Measurements from ENCODE around the gene RAC3. TPM values are rescaled to one million over a fixed set of nuclear protein-coding genes. Genes with fewer than 3 reads are reported as not detected.

RAC3 gene
- total RNA-seq, 1 donor from 2014 or later: 0.49 TPM

DNA sequence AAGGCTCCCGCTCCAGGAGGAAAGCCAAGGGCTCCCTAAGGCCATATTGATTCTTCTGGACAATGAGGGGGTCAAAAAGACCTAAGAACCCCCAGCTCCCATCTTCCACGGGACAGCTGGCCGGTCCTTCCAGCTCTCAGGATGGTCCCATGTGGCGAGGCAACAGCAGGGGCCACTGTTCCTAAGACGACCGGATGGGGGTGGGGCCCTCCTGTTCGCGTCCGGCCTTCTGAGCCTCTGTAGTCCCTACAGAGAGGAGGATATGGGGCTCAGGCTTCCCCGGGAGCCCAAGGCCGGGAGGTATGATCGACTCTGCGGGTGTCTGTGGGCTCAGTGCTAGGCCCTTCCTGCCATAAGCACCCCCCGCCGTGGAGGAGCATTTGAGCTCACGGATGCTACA, 12.0 kb downstream of the RAC3 start:
- CTCF ChIA-PET: no interaction called here
- POLR2A ChIA-PET: interaction anchor here (0.6 kb wide), 1 partner anchor 147 kb away, joined by 3 read pairs; no protein-coding TSS in a partner anchor
- intact Hi-C loops (cut with micrococcal nuclease): no loop called here

DNA sequence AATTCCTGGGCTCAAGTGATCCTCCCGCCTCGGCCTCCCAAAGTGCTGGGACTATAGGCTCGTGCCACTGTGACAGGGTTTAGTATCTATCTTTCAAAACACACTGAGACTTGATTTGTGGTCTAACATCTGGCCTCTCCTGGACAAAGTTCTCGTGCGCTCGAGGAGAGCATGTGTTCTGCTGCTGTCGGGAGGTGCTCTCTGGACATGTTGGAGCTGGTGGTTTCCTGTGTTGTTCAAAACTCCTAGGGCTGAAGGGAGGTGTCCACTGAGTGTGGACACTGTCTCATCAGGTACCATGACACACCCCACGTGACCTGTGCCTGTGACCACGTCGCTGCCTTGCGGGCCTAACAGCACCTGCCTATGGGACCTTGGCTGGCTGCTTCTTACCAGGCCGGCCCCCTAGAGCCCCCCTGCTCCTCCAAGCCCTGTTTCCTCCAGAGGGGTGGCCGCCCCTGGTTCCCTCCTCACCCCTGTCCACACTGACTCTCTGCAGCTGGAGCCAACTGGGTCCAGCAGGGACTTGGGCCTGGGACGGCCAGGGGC, 14.5 kb downstream of the RAC3 start:
- Mint-ChIP-seq H3K4me1 (peaks cover 8% of the 10 kb centered on the region), H3K27me3 (no peaks in the 10 kb centered on the region), H3K9me3 (no peaks in the 10 kb centered on the region), H3K4me3 (no peak overlapping the region), H3K36me3 (ENCODE audit: low read depth) (peaks cover 14% of the 10 kb centered on the region), H3K27ac (no peak overlapping the region)
- TF ChIP-seq, protein P1, sequence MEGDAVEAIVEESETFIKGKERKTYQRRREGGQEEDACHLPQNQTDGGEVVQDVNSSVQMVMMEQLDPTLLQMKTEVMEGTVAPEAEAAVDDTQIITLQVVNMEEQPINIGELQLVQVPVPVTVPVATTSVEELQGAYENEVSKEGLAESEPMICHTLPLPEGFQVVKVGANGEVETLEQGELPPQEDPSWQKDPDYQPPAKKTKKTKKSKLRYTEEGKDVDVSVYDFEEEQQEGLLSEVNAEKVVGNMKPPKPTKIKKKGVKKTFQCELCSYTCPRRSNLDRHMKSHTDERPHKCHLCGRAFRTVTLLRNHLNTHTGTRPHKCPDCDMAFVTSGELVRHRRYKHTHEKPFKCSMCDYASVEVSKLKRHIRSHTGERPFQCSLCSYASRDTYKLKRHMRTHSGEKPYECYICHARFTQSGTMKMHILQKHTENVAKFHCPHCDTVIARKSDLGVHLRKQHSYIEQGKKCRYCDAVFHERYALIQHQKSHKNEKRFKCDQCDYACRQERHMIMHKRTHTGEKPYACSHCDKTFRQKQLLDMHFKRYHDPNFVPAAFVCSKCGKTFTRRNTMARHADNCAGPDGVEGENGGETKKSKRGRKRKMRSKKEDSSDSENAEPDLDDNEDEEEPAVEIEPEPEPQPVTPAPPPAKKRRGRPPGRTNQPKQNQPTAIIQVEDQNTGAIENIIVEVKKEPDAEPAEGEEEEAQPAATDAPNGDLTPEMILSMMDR (IDR thresholded peaks at IDR 0.05): no peak
- no peak for DNase-seq
- POLR2A ChIA-PET: no interaction called here
- intact Hi-C loops (cut with micrococcal nuclease): no loop called here
- CTCF ChIA-PET: no interaction called here
- no peak for ATAC-seq (ENCODE audit: low read depth)

More for the DNA sequence above, 12.0 kb downstream of the RAC3 start:
- Mint-ChIP-seq H3K27me3 (no peaks in the 10 kb centered on the region), H3K27ac (no peak overlapping the region), H3K36me3 (ENCODE audit: low read depth) (peaks cover 12% of the 10 kb centered on the region), H3K4me3 (no peak overlapping the region), H3K4me1 (peaks cover 4% of the 10 kb centered on the region), H3K9me3 (no peaks in the 10 kb centered on the region)
- DNase-seq (no peak), ATAC-seq (ENCODE audit: low read depth) (no peak)
- TF ChIP-seq, protein P1 (IDR thresholded peaks at IDR 0.05): no peak

GRCh38 chr17:82046903-82047302, 15.4 kb downstream of the RAC3 start:
- TF ChIP-seq, protein P1 (IDR thresholded peaks at IDR 0.05): no peak
- ATAC-seq (ENCODE audit: low read depth) (no peak), DNase-seq (no peak)
- ChIA-PET CTCF (interaction anchor here (1.3 kb wide), 1 partner anchor 9 kb away, joined by 4 read pairs; the partner anchor contains the start of gene DCXR), POLR2A (no interaction called here)
- no peak overlapping the region for H3K27ac Mint-ChIP-seq
- no peaks in the 10 kb centered on the region for H3K9me3 Mint-ChIP-seq
- H3K4me3 Mint-ChIP-seq: no peak overlapping the region
- peaks cover 14% of the 10 kb centered on the region for H3K36me3 Mint-ChIP-seq (ENCODE audit: low read depth)
- H3K4me1 Mint-ChIP-seq: peaks cover 8% of the 10 kb centered on the region
- intact Hi-C loops (cut with micrococcal nuclease): no loop called here
- no peaks in the 10 kb centered on the region for H3K27me3 Mint-ChIP-seq

DNA sequence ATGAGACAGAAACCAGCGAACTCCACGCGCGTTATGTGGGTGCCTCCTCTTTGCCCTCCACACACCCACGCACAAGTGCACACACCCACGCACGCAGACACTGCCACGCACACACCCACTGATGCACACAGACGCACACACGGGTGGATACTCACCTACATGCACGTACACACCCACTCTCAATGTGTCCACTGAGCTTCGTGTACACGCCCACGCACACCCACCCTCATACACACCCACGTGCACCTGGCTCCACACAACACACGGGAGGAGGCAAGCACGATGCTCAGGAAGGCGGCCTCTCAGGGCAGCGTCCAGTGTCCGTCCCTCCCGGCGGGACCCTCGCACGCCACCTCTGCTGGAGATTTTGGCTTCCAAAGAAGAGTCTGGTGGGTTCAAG, 15.9 kb downstream of the RAC3 start:
- Mint-ChIP-seq H3K4me1 (peaks cover 8% of the 10 kb centered on the region), H3K36me3 (ENCODE audit: low read depth) (peaks cover 14% of the 10 kb centered on the region), H3K27me3 (no peaks in the 10 kb centered on the region), H3K4me3 (peak overlapping the region; percentile 32), H3K9me3 (no peaks in the 10 kb centered on the region), H3K27ac (no peak overlapping the region)
- DNase-seq (no peak), ATAC-seq (ENCODE audit: low read depth) (no peak)
- TF ChIP-seq, protein P1 (IDR thresholded peaks at IDR 0.05): no peak
- POLR2A ChIA-PET: no interaction called here
- CTCF ChIA-PET: interaction anchor here (1.3 kb wide), 1 partner anchor 10 kb away, joined by 4 read pairs; the partner anchor contains the start of gene DCXR
- intact Hi-C loops (cut with micrococcal nuclease): no loop called here

GRCh38 chr17:82047914-82048570, 16.6 kb downstream of the RAC3 start:
- intact Hi-C loops (cut with micrococcal nuclease): no loop called here
- peak overlapping the region; percentile 32 for H3K4me3 Mint-ChIP-seq
- no peaks in the 10 kb centered on the region for H3K27me3 Mint-ChIP-seq
- H3K36me3 Mint-ChIP-seq (ENCODE audit: low read depth): peaks cover 14% of the 10 kb centered on the region
- TF ChIP-seq, protein P1 (IDR thresholded peaks at IDR 0.05): no peak
- H3K9me3 Mint-ChIP-seq: no peaks in the 10 kb centered on the region
- CTCF ChIA-PET: interaction anchor here (1.3 kb wide), 1 partner anchor 10 kb away, joined by 4 read pairs; the partner anchor contains the start of gene DCXR
- peaks cover 12% of the 10 kb centered on the region for H3K4me1 Mint-ChIP-seq
- no peak overlapping the region for H3K27ac Mint-ChIP-seq
- POLR2A ChIA-PET: no interaction called here
- no peak for DNase-seq
- no peak for ATAC-seq (ENCODE audit: low read depth)

Measured in activated B cell treated with CpG ODN at 0.5 μM for 24 hours (primary cell).